HuH-7.5 (cell line): ENCODE data around the gene COG5.
"Not testable (repeated sequence)": the region's sequence is repeated elsewhere in the genome, so short reads cannot be mapped to it uniquely, and the experiment has no call there.

Source experiments
- DNase-seq: peaks from one replicate; pipeline ENCODE4 v3.0.0; 2011; ENCODE audit warnings: low spot score

The COG5 gene

DNA sequence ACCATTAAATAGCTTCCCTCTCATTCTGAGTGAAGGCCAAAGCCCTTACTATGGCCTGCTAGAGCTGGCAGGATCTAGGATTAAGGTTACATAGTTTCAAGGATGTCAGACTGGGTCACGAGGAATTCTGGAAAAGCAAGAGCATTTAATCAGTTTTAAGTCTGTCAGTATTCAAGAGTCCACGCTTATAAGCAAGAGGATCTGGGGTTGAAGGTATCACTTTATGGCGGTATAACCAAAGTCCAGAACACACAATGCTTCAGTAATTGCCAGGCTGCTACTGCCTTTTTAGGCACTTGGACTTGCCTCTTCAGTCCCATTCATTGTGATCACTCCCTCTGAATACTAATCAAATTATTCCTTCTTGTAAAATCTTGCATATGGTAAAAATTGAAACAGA, 293.9 kb downstream of the COG5 start:
- no peak for DNase-seq

DNA sequence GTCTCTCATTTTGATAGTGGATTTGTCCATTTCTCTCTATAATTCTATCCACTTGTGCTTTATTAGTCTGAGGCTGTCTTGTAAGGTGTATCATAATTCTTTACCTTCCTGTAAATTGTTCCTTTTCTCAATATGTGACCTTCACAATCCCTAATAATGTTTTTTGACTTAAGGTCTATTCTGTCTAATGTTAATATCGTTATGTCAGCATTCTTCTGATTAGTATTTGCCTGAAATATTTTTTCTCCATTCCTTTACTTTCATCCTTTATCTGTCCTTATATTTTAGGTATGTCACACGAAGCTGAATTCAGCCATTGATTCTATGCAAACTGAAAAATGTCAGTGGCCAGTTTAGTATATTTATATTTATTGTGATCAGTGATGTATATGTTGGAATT, 295.1 kb downstream of the COG5 start:
- no peak for DNase-seq

DNA sequence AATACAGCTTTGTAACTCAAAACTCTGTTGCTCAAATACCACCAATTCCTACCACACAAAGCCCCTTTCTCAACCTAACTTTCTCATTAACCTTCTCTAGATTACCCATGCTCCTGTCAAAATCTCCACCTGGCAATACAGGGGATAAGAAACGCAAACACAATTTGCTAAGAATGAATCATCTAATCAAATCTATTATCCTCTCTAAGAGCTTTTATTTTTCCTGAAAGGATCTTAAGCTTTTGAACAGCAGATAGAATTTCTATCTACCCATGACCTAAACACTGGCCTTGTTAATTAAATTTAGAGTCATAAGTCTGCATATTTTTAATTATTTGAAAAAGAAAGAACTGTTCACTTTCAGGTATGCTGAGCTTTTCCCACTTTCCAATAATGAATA, 296.6 kb downstream of the COG5 start:
- DNase-seq, result no peak

DNA sequence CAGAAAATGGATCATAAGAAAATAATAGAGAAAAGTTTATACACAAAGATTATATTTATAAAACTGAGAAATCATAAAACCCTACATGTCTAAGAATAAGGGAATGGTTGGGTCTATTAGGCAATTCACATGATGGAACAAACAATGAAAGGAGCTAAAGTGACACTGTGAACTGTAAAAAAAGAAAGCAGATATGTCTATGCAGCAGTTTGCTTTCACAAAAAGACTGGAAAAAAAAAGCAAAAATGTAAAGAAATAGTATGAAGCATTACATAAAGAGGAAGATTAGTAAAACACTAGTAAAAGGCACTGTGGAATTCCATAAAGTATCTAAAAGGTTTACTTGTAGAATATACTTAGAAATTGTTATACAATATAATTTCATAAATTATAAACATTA, 299.0 kb downstream of the COG5 start:
- DNase-seq, result no peak

DNA sequence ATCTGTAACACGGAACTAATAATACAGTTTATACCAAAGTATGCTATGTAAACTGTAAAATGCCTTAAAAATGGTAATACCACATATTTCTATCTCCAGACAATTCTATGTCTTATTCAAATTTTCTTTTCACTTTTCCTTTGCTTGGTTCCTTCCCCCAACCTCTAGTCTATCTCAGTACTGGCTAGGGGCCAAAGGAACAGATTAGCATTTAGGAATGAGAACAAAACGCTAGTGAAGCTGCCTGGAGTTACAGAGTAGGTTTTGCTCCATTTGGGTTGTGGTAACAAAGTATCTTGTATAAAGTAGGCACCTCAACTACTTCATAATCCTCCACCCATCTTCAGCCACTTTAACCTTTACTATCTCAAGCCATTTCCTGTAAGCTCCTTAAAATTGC, 300.9 kb downstream of the COG5 start:
- no peak for DNase-seq

DNA sequence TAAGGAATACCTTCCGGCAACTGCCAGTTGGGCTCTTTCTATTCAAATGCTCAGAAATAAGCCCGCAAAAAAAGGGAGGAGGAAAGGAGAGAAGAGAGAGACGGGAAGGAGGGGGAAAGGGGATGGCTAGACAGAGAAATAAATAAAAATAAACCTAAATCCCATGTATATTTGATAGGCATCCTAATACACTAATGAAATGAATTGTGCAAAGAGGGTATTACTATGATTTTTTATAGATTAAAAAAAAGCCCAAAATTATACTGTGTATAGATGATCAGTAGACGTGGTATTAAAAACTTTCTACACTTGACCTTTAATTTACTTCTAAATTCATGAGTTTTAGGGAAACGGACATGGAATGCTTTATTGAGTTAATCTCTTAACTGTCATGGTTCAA, 305.0 kb downstream of the COG5 start:
- DNase-seq, result no peak

DNA sequence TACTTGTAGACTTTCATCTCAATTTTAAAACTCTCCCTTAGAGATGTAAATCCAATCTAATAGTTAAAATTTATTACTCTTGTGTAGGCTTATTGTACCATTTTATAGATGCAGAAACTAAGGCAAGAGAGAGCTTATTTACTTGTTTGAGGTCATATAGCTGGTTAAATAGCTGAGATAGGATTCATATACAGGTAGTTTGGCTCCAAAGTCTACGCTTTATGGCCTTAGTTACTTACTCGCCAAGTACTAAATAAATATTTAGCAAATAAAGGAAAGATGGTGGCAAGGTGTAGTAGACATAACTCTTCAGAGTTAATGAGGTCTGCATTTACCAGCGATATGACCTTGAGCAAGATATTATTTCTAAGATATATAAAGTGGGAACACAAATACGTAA, 308.1 kb downstream of the COG5 start:
- no peak for DNase-seq

DNA sequence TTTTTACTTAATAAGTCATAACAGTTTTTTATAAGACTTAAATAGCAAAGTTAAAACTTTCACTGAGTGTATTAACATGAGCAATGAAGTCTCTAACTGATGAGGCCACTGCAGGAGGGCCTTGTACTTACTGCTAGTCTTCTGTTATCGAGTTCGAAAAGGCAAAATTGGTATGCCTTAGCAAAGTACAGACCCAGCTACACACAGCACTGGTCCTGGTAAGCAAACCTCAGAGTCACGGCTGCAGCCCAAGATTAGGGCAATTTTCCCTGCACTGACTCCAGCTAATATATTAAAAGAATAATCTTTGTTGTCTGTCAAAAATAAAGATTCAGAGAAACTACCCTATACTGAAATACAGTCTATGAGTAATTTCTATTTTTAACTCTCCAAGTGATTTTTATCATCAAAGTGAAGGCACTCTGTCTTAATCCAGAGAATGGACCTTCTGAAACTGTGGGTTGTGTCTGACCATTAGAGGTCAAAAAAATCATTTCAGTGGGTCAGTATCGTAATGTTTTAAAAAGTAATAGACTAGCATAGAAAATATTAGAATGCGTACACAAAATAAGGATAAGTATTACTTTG, 309.2 kb downstream of the COG5 start:
- DNase-seq, result no peak

DNA sequence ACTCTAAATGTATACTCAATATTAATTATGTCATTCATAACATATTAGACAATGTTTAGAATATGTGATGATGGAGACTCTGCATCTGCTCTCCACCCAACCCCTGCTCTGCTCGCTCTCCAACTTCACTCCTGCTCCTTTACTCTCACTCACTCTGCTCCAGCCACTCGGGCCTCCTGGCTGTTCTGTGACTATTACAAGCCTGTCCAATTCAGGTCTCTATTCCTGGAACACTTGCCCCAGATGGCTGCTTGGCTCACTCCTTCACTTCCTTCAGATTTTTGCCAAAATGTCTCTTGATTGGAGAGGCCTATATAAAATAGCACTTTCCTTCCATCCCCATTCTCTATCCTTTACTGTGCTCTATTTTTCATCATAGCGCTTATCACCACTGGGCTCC, 310.1 kb downstream of the COG5 start:
- no peak for DNase-seq

DNA sequence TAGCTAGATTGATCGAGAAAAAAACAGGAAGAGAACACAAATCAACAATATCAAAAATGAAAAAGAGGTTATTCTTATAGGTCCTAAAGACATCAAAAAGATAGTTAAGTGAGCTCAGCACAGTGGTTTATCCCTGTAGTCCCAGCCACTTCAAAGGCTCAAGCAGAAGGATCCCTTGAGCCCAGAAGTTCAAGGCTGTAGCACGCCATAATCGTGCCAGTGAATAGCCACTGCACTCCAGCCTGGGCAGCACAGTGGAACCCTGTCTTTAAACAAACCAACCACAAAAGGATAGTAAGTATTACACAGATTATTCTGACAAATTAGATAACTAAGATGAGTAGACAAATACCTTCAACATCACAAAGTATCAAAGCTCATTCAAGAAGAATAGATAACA, 311.8 kb downstream of the COG5 start:
- no peak for DNase-seq

DNA sequence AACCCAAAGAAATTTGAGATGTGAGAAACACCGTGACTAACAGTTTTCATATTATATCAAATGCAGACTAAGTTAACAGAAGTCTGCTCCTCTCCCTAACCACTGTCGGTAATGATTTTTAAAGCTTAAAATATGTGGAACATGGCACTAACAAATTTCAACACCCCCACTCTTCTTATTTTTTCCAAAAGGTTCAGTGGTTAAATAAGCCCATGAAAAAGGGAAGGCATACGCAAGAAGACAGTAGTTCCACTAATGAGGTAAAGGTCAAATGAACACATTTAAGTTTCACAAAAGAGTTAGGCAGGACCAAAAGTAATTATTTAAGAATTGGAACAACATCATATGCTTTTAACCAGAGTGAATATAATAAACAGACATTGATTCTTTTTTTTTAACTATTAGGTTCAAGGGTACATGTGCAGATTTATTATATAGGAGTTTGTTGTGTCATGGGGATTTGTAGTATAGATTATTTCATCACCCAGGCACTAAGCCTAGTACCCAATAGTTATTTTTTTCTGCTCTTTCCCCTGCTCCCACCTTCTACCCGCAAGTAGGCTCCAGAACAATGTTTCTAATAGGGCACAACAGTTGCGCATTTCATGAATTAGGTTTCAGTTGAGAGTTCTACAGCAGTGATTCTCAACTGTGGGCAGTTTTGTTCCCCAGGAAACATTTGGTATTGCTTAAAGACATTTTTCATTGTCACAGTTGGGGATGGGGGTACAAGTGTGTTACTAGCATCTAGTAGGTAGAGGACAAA, 315.0 kb downstream of the COG5 start:
- no peak for DNase-seq

DNA sequence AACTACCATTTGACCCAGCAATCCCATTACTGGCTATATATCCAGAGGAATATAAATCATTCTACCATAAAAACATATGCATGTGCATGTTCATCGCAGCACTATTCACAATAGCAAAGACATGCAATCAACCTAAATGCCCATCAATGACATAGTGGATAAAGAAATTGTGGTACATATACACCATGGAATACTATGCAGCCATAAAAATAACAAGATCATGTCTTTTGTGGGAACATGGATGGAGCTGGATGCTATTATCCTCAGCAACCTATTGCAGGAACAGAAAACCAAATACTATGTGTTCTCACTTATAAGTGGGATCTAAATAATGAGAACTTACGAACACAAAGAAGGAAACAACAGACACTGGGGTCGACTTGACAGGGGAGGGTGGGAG, 316.9 kb downstream of the COG5 start:
- DNase-seq, result not testable (repeated sequence)

DNA sequence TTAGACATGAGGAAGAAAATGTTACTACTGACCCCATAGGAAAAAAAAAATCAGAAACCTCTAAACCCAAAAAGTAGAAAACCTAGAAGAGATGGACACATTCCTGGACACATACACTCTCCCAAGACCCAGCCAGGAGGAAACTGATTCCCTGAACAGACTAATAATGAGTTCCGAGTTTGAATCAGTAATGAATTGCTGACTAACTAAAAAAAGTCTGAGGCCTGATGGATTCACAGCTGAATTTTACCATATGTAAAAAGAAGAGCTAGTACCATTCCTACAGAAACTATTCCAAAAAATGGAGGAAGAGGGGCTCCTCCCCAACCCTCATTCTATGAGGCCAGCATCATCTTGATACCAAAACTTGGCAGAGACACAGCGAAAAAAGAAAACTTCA, 319.1 kb downstream of the COG5 start:
- DNase-seq, result no peak

DNA sequence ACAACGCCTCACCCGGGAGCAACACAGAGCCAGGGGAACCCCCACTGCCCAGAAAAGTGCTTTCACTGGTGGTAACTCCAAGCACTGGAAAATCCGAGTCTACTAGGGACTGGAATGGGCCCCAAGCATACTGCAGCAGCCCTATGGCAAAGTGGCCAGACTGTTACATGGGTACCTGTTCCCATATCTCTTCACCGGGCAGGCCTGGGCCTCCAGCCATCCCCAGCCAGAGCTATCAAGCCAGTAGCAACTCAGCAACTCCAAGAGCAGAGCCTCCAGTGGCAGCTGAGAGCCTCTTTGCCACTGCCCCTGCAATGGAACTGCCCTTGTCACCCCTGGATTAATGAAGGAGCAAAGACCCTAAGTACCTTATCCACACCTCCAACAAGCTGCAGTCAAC, 321.5 kb downstream of the COG5 start:
- no peak for DNase-seq

DNA sequence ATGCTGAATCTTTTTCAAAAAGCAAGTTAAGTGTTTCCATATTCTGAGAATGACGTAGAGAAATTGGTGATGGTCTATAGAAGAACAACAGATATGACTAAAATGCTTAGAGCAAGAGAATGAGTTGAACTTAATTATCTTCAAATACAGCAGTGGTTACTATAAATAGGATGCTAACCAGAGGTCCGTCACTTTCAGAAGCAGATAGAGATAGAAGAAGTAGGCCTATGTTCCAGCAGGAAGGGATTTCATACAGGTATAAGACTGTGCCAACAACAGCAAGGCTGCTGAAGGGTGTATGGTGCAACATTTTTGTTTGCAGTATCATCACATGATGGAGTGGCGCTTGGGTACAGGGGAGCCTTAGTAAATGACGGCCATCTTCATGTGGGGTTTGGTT, 326.3 kb downstream of the COG5 start:
- no peak for DNase-seq

DNA sequence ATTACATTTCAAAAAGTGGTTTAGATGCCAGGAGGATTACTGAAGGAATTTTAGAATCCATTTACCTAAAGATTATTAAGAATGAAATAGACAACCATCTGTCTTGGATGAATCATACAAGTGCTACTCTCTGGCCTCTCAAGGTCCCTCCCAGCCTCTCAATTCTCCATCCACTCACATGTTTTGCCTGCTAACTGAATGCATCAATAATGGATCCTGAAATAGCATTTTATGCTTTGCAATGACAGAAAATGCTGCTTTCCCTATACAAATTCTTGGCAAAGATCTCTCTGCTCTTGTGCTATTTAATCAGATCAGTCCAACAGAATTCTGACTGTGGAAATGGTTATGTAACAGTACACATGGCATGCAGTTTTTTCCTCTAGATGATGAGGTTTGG, 326.9 kb downstream of the COG5 start:
- DNase-seq, result no peak

DNA sequence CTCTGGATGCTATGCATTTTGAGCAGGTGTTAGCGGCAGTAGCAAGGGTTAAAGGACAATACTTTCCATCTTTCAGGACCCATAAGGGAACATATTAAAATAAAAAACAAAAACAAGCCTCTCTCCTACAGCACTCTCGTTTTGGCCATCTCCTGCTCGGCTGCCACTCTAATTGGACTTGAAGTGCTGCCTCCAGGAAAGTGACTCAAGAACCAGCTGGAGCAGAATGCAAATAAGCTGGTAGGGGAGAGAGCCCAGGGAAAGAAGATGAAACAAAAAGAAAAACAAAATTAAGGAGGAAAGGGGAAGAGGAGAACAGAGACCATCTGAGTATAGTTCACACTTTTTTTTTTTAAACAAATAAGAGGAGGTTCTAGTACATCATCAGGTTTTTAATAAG, 329.3 kb downstream of the COG5 start:
- DNase-seq, result no peak

DNA sequence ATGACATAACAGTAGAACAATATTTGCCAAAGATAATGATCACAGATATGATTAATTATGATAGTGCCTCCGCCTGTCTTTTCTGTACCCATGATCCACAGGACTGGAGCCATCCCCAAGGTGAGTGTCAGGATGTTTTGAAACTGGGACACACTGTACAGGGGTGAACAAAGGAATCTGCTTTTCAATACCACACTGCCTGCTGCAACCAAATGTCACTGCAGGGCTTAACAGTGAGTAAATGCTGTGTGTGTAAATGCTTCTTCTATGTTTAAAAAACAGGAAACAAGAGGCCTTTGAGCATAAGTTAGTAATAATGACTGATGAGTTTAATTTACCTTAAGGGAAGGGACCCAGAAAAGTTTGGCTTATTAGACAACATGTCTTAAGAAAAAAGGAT, 329.7 kb downstream of the COG5 start:
- no peak for DNase-seq

DNA sequence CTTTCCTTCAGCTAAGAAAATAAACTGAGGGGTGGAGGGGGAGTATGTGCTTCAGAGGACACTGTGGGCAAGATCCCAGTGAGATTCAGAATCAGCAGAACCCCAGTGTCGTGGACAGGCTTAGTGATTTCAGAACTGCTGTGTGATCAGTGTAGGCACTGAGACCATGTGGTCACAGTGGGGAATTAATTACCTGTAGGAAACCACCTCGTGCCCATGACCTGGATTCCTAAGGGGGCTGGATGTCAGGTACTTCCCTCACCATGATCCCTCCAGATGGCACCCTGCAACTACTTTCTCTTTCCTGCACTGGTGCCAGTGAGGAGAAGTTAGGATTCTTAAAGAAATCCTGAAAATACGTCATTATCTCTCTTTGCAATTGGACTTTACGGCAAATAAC, 330.5 kb downstream of the COG5 start:
- no peak for DNase-seq

DNA sequence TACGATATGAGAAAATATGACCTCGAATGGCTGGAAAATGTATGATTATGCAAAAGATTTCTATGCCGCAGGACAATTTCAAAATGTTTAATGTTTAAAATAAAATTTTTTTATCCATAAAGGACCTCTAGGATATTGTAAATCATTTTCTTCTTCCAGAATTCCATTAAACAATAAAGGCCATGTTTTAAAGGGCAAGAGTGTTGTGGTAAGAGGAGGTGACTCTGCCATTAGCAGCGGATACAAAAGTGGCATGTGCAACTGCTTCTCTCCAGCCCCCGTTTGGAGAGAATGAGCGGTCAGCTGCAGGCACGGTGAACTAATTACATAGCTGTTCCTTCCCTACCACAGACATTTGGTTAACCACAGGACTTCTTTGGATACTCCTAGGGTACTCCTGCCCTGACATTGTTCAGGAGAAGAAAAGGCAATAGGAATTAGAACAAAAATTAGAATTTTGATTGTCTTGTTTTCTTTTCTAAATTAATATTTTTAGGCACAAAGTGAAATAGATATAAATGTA, 331.1 kb downstream of the COG5 start:
- no peak for DNase-seq

DNA sequence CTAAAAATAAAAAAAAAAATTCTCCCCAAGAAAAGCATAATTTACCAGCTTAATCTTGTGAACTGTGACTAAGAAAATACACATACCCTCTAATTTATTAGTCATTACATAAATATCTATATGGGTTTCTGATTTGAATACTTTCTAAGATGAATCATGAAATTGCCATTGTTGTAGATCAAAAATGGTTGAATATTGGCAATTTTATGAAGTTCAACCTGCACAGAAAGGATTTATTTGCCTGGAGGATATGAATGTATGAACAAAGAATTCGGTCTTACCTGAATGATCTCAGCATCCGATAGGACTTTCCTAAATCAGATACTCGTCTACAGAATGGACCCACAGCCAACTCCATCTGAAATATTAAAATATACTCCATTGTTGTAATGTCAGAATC, 333.4 kb downstream of the COG5 start:
- DNase-seq, result no peak

DNA sequence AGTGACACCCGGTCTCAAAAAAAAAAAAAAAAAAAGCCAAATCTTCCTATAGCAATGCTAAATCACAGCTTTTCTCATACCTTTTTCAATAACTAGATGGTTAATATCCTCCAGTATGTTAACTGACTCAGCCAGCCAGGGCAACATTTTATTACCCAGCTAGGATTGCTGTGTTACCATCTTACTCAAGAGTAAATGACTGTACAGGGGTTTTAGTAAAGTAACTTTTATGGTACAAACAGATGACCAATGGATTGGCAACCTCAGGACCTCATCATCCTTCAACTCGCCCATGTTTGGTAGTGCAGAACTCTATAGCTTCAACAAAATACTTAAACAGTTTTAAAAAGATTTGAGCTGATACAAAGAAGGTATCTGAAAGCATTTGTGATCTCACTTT, 335.4 kb downstream of the COG5 start:
- no peak for DNase-seq

DNA sequence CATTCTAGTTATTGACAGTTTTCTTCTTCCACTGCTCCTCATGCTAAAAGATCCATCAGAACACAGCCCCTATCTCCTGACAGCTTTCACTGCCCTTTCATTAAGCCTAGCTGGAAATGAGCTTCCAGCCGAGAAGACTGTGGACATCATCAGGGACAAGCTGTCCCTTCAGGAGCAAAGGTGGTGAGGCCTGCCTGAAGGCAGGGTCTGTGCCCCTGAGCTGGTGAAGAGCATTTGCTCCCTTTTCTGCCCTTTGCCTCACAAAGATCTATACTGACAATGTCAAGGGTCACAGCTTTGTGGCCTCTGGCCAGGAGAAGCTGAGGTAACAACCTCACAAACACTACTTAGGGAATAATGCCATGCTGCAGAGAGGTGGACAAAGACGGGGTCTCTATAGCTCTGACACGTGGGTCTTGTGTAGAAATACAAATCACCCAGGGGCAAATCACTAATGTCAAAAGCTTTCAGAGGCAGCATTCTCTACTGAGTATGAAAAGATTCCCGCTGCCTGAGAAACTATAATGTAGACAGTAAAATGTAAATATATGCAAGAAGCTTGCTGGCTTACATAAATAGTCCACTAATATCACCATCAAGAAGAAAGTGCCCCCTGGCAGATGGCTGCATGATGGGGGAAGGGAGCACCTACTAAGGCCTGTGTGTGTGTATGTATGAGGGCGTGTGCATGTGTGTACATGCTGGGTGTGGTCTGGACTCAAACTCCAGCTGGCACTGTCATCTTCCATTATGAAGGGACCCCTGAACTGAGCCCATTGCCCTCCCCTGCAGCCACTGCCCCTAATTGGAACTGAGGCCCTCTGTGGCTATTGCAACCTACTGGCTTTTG, 339.1 kb downstream of the COG5 start:
- peak; percentile 13 for DNase-seq
